HS-27A (cell line): ENCODE measurements around the gene DNAJC25.
"Not testable (repeated sequence)": the region's sequence is repeated elsewhere in the genome, so short reads cannot be mapped to it uniquely, and the experiment has no call there.

Source experiments
- DNase-seq: peaks from one replicate; pipeline ENCODE4 v3.0.0-alpha.2; 2012; ENCODE audit warnings: low read depth, missing footprints

DNAJC25 gene

DNA sequence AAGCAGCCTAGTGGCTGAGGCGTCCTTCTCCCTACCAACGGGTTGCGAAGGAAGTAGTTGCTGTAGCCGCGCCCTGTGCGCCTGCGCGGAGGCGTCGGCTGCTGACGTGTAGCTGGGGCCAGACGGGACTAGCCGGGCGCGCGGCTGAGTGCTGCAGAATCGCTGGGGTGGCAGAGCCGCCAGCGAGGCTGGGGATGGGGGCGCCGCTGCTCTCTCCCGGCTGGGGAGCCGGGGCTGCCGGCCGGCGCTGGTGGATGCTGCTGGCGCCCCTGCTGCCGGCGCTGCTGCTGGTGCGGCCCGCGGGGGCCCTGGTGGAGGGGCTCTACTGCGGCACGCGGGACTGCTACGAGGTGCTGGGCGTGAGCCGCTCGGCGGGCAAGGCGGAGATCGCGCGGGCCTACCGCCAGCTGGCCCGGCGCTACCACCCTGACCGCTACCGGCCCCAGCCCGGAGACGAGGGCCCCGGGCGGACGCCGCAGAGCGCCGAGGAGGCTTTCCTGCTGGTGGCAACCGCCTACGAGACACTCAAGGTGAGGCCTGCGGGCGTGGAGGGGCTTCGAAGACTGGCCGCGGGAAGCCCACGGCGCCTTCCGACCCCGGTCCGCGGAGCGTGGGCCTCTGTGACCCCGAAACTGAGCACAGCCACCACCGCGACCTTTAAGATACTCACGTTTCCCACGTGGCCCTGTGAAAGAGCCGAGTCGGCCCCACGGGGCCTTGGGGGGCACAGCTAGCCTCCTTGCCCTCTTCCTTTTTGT, at the start of gene DNAJC25:
Gene DNAJC25, plus strand, starts transcription at position 121 of the 758 bp plus-strand sequence. Its CDS starts 74 bp downstream, at position 195.
- peak; percentile 91 for DNase-seq

DNA sequence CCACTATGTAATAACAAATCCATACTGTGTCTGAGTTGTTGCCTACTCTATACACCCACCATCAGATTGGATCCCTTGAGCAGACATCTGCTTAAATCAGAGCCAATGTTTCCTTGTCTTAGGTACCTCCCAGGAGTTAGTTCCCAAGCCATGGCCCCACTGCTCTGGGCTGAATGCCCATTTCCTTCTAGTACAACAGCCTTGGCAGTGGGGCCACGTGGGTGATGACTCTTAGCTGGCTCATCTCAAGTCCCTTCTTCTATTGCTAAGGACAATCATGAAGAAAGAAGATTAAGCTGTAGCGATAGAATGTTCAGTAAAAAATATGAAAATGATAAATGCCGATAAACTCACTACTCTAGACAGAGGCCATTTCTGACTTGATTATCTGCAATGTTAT, 48.2 kb upstream of the DNAJC25 start:
- DNase-seq = no peak

DNA sequence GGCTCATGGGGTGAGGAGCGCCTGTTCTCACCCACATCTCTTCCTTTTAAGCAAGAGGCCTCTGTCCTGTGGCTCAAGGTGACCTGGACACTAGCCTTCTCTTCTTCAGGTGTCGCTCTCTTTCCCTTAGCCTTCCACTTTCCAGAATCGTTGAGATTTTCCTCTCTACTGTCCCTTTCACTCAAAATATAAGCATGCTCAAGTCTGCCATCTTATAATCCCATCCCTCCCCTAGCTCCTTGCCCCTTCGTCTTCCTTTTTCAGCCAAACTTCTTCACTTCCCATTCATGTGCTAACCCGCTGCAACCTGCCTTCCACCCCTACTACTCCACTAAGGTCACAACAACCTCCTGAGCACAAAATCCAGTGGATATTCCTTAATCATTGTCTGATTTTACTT, 44.8 kb upstream of the DNAJC25 start:
- DNase-seq = no peak

DNA sequence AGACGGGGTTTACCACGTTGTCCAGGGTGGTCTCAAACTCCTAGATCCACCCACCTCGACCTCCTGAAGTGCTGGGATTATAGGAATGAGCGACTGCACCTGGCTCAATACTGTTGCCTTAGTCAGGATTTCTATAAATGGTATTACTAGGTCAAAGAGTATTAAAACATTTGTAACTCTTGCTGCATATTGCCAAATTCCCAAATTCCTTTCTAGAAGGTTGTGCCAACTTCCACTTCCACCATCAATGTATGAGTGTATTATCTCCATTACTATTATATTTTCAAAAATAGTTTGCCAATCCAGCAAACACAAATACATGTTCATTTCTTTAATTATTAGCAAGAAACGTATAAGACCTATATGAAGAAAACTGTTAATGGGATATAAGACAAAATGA, 42.3 kb upstream of the DNAJC25 start:
- no peak for DNase-seq

DNA sequence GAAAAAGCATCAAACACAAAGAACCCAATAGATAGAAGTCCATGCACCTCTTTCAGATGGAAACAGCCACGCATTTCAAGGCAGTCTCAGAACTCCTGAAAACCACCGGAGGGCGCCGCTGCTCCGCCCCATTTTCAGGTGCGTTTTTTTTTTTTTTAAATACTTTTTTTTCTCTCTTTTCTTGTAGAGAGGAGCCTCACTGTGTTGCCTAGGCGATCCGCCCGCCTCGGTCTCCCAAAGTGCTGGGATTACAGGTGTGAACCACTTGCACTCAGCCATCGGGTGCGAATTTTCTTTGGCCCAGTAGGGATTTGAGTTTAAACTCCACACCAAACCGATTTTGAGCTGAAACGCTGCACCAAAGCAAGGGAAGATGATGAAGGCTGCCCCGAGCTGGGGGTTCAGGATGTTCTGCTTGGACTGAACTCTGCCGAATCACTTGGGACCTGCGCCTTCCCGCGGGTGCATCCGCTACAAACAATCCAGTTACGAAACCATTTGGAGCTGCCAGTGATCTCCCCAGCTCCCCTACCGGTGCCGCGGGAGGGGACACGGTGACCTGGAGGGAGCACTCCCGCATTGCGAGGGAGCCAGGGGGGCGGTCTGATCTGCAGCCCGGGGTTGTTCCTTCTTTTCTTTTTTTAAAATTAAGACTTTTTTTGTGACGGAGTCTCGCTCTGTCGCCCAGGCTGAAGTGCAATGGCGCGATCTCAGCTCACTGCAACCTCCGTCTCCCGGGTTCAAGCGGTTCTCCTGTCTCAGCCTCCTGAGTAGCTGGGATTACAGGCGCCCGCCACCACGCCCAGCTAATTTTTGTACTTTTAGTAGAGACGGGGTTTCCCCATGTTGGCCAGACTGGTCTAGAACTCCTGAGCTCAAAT, 33.0 kb upstream of the DNAJC25 start:
- no peak for DNase-seq

DNA sequence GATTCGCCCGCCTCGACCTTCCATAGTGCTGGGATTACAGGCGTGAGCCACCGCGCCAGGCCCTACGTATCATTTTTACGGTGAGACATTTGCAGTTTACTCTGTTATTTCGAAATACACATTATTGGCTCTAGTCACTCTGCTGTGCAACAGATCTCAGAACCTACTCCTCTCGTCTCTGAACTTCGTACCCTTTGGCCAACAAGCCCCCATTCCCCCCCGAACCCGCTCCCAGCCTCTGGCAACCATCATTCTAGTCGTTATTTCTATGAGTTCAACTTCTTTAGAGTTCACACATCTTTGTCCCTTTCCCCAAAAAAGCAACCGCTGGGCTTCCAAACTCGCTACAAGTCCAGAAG, 32.4 kb upstream of the DNAJC25 start:
- no peak for DNase-seq

DNA sequence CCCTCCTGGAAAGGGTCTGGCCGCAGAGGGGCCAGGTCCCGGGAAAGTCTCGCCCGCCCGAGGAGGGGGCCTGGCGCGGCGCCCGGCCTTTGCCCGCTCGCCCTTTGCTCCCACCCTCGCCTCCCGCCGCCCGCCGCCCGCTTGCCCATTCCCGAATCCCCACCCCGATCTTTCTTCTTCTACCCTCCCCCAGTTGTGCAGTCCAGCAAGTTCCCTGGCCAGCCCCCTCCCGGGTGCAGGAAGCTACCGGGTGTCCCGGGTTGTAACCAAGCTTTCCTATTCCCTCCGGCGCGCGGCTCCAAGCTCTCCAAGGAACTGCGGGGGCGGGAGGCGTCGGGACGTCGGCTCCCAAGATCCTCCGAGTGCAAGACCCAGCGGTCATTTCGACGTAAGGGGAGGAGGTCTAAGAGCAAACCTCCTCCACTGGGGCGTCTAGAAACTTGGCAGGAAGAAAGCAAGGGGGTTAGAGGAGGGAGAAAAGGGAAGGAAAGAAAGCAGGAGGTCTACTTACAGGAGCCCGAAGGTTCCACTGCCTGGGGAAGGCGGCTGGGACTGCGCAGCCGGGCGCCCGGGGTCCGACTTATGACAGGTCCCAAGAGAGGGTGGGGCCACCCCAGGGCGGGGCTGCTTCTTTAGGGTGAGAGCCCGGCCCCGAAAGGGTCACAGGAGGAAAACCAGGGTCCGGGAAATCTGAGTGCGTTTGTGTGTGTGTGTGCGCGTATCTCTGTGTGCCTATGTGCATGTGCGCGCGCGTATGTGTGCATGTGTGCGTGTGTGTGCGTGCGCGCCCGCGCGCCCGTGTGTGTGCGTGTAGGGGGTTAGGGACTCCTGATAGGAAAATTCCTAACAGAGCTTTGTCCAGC, 31.8 kb upstream of the DNAJC25 start, which contains the start of gene PTGR1:
Gene PTGR1, minus strand, starts transcription at position 556 of the 863 bp plus-strand sequence. CDS start 2,225 bp downstream, outside the sequence.
- DNase-seq = peak; percentile 56

DNA sequence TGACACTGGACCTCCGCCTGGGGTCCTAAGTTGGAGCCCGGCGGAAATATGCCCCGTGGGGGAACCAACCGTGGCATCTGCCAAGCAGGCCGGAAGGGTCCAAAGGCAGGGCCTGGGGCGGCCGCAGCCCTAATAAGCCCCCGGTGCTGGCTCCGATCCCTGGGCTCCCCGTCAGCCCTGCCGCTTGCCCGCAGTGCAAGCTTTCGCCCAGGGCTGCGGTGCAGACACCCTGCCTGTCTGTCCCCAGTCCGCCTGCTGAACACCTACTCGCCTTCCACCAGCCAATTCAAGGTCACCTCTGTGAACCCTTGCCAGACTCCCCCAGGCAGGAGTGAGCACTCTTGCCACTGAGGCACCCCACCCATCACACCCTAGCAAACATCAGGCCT, 31.2 kb upstream of the DNAJC25 start:
- DNase-seq = no peak

DNA sequence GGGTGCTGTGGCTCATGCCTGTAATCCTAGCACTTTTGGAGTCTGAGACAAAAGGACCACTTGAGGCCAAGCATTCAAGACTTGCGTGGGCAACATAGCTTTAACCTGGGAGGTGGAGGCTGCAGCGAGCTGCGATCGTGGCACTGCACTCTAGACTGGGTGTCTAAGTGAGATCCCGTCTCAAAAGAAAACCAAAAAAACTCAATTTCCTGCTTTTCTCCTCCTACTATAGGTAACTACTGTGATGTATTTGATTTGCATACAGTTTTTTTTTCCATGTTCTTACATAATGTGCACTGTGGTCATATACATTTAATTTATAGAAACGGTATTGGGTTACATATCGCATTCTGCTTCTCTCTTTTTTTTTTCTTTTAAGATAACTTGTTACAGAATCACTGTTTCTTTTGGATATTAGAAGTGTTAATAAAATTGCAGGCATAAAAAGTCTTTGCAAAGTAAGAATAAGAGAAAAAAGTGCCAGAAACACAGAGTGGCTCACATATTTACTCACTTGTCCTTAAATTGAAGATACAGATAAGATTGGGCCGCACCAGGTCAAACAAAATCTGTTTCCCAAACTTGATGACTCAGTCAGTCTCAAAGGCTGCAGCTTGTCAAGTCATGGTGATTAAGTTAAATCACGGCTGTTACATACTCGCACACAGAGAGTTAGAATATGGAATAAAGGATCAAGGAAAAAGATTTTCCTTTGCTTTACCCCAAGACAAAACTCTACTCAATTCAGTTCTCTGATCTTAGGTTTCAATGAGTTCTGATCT, 29.7 kb upstream of the DNAJC25 start:
- no peak for DNase-seq

DNA sequence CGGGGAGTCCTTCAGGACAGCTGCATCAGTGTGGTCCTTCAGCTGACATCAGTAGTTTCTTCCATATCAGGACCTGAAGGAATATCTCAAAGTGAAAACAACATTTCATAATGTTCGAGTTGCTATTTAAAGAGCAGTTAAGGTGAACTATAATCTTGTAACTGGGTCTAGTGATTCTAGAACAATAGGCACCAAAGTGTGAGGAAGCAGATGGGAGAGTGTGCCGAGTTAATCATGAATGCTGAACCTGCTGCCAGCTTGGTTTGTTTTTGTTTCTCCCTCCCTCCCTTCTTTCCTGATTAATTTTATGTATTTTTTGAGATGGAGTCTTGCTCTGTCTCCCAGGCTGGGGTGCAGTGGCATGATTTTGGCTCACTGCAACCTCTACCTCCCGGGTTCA, 28.1 kb upstream of the DNAJC25 start:
- DNase-seq = no peak

DNA sequence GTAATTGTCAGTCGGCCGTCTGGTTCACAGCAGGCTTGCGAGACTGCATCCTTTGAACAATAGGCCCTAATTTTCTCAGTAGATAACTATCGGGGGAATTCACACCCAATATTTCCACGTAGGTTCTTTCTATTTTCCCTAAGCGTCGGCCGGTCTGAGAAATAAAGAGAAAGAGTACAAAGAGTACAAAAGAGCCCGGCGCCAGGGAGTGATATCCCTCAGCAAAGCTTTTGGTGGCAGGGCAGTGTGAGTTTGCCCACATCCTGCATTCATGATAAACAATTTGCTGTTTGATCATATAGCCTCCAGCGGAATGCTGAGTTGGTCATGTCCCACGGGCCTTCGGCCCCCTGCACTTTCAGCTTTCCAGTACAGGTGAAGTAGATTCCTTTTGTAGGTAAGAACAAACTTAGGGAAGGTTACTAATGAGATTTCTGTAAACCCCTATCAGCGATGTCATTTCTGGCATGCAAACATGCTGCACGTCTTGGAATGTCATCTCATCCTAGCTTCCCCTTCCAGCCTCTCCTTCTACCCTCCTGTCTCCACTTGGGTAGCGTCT, 27.0 kb upstream of the DNAJC25 start:
- DNase-seq = no peak

DNA sequence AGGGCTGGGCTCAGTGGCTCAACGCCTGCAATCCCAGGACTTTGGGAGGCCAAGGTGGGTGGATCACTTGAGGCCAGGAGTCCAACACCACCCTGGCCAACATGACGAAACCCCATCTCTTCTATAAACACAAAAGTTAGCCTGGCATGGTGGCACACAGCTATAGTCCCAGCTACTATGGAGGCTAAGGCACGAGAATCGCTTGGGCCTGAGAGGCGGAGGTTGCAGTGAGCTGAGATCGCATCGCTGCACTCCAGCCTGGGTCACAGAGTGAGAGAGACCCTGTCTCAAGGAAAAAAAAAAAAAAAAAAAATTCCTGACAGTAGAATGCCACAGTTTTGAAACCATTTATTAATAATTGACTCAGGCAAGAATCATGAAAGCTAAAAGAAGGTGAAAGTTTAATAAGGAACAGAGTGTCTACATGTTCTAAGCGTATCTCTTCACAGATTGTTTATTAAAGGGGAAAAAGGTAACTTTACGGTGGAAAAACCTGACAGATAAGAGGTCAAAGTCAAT, 26.0 kb upstream of the DNAJC25 start:
- DNase-seq = no peak

DNA sequence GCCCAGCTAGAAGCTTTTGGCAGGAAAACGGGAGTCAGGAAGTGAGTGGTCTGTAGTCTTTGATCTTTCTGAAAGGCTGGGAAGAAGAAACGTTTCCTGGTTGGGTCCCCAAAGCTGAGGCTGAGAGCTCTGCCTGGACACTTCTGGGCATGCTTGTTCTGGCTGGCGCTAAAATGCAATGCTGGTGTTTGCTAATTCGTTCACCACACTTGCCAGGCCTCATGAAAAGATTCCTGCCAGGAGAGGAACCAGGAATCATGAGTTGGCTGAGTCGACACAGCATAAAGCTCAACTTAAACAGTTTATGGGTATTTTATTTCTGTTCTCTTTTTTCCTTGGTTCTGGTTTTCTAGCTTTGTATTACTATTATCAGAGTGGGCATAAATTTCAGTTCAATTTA, 21.0 kb upstream of the DNAJC25 start:
- no peak for DNase-seq

DNA sequence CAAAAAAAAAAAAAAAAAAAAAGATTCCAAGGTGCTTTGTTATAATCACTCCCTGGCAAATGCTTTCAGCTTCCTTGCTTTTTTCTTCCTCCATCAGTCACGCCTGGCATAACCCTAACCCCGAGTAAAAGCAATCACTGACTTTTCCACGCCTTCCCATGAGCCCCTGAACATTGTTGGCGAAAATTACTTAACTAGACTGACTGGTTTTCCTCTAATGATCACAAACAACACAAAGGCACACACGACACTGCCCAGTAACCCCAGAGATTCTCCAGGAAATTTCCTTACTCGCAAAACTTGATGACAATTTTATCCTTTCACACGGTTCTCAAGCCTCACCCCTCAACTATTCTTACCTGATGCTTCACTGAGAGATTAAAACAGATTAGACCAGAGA, 20.3 kb upstream of the DNAJC25 start:
- DNase-seq = no peak

DNA sequence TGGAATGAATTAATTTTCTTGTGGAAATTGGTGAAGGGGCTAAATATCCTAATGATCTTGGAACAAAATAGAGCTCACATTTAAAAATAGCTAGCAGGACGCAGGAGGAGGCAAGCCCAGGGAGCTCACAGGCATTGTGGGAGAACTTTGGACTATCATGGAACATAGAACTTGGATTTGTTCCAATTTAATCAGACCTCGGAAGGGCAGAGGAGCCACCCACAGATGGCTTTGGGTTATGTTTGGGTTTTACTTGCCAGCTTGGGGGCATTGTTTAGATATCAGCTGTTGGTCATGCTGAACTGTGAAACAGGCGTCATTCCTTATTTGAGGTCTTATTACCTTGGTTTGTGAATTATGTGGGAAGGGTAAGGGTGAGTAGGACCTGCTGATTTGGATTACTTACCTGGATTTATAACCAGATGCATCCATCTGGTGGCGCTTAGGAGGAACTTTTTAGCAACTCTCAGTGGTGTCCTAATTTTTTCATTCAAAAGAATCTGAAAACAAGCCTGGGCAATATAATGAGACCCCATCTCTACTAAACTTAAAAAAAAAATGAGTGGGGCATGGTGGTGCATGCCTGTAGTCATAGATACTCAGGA, 17.6 kb upstream of the DNAJC25 start:
- DNase-seq = no peak

DNA sequence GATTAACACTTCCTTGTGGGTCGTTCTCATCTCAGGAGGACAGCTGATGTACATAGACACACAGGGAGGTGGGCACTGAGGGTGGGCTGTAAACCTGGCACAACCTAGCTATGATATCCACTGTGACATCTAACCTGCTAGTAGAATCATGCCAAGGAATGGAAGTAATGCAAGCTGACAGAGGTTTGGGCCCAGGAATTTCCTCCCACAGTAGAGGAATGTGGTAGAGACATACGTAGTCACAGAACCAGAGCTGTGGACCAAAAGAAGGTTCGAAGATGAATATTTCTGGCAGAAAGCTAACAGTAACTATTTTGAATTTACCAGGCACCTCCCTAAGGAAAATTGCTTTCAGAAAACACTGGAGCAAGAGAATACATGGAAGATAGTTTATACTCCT, 15.2 kb upstream of the DNAJC25 start:
- DNase-seq = no peak

DNA sequence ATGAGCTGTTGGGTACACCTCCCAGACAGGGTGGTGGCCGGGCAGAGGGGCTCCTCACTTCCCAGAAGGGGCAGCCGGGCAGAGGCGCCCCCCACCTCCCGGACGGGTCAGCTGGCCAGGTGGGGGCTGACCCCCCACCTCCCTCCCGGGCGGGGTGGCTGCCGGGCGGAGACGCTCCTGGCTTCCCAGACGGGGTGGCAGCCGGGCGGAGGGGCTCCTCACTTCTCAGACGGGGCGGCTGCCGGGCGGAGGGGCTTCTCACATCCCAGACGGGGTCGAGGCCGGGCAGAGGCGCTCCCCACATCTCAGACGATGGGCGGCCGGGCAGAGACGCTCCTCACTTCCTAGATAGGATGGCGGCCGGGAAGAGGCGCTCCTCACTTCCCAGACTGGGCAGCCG, 13.8 kb upstream of the DNAJC25 start:
- DNase-seq = not testable (repeated sequence)

DNA sequence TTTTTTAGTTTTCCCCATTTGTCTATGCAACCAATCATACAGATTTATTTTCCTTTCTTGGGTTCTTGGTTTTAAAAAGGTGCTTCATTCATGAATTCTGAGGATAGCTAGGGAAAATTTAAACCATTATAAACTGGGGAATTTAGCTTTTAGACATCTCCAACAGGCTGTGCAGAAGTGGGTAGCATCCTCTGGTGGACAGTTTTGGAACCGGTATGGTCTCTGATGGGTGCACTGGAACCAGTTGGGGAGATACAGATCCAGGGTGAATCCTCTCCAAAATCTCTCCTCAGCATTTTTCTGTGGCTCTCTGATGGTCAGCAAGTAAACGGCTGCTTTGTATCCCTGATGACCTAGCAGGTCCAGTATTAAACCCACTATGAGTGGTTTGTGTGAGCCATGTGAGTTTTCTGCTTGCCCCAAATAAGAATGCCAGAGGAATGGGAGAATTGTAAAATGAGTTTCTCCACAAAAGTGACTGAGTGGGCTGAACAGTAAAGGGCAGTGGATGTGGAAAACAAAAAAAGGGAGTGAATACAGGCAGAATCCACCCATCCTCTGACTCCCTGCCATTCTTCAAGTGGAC, 9.1 kb upstream of the DNAJC25 start:
- no peak for DNase-seq

DNA sequence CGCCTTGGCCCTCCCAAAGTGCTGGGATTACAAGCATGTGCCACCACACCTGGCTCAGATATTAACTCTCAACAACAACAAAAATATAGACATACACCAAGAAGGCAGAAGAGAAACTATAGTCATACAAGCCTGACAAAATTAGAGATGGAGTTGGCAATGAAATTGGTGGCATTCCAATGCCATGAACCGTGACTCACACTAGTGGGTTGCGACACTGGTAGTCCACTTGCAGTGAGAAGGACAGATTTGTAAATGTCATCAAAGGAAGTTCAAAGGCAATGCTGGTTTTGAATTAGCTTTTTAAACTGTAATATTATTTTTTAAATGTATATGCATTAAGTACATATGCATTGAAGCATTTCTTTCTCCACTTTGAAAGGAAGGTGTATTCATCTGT, 8.5 kb upstream of the DNAJC25 start:
- peak; percentile 69 for DNase-seq
